ENCODE measurements around the gene INPP5E. TPM values are rescaled to one million over a fixed set of nuclear protein-coding genes. Genes with fewer than 3 reads are reported as not detected.

INPP5E gene
- total and polyA plus RNA-seq, 10 of the 15 experiments (the other 5 are each of a cell fraction or from before 2014, with no cell fraction given): 0.24 to 16.0 (median 5.3) TPM

DNA sequence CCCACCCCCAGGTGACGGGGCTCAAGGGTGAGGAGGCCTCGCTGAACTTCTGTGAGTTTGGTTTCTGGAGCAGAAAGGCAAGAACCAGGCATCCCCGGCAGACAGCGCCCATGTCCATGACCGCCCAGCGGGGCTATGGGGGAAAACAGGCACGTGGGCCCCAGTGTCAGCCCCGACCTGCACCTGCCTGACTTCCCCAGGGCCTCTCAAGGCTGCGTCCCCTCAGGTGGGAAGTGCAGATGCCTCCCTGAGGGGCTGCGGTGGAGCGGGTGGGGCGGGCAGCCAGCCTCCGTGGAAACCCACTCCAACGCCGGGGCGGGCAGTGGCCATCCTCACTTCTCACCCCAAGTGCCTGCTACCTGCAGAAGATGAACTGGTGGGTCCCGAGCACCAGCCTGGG, 59.3 kb downstream of the INPP5E start:
- Histone ChIP-seq H3K9me3 (replicated peaks; ENCODE audit: control insufficient read depth, insufficient read depth, low read length) (no peaks in the 10 kb centered on the region), H3K4me1 (ENCODE audit: control insufficient read depth, insufficient read depth, low read length) (no peaks in the 10 kb centered on the region), H2AFZ (ENCODE audit: control insufficient read depth, low read depth, low read length) (no peak overlapping the region), H3K9ac (ENCODE audit: control insufficient read depth, insufficient read depth, low read length) (no peak overlapping the region), H3K79me2 (ENCODE audit: control insufficient read depth, insufficient read depth, low read length) (no peaks in the 10 kb centered on the region), H3K4me3 (no peak overlapping the region), H4K20me1 (ENCODE audit: control insufficient read depth, insufficient read depth) (no peaks in the 10 kb centered on the region), H3K27ac (ENCODE audit: control insufficient read depth, insufficient read depth) (no peak overlapping the region), H3K4me2 (ENCODE audit: control insufficient read depth, insufficient read depth) (no peak overlapping the region), H3K36me3 (ENCODE audit: control insufficient read depth in 2 of 2, insufficient read depth in 2 of 2, low read length in 1 of 2) (peaks cover 3 to 34% of the 10 kb centered on the region in 2 experiments; a peak in 3 of 4 replicates), H3K27me3 (replicated peaks in 1 of 2; ENCODE audit: control insufficient read depth in 2 of 2, insufficient read depth in 2 of 2, low read length in 1 of 2) (no peaks in the 10 kb centered on the region)
- FAIRE-seq (no peak), ATAC-seq (no peak), DNase-seq (ENCODE audit: low read depth, low spot score) (no peak)
- RAD21 ChIA-PET (ENCODE audit: unreplicated experiment): no interaction called here
- WGBS (ENCODE audit: insufficient coverage, insufficient replicate concordance, low lambda C conversion rate, missing lambda C conversion rate): 95% methylated on average over 16 of the region's 17 CpGs
- BruUV-seq (replicated peaks): no TSS peak
- CTCF ChIA-PET: no interaction called here
- intact Hi-C loops (cut with micrococcal nuclease; ENCODE audit: unreplicated experiment) (no loop called here), in situ Hi-C loops (cut with MboI) (no loop called here)
- SMC1A ChIA-PET (ENCODE audit: uncharacterized antibody, unreplicated experiment): no interaction called here
- POLR2A ChIA-PET: no interaction called here
- TF ChIP-seq, protein P1, sequence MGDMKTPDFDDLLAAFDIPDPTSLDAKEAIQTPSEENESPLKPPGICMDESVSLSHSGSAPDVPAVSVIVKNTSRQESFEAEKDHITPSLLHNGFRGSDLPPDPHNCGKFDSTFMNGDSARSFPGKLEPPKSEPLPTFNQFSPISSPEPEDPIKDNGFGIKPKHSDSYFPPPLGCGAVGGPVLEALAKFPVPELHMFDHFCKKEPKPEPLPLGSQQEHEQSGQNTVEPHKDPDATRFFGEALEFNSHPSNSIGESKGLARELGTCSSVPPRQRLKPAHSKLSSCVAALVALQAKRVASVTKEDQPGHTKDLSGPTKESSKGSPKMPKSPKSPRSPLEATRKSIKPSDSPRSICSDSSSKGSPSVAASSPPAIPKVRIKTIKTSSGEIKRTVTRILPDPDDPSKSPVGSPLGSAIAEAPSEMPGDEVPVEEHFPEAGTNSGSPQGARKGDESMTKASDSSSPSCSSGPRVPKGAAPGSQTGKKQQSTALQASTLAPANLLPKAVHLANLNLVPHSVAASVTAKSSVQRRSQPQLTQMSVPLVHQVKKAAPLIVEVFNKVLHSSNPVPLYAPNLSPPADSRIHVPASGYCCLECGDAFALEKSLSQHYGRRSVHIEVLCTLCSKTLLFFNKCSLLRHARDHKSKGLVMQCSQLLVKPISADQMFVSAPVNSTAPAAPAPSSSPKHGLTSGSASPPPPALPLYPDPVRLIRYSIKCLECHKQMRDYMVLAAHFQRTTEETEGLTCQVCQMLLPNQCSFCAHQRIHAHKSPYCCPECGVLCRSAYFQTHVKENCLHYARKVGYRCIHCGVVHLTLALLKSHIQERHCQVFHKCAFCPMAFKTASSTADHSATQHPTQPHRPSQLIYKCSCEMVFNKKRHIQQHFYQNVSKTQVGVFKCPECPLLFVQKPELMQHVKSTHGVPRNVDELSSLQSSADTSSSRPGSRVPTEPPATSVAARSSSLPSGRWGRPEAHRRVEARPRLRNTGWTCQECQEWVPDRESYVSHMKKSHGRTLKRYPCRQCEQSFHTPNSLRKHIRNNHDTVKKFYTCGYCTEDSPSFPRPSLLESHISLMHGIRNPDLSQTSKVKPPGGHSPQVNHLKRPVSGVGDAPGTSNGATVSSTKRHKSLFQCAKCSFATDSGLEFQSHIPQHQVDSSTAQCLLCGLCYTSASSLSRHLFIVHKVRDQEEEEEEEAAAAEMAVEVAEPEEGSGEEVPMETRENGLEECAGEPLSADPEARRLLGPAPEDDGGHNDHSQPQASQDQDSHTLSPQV (IDR thresholded peaks at IDR 0.05): no peak
- no peak for TF ChIP-seq CBX5 (IDR thresholded peaks at IDR 0.05; ENCODE audit: low read depth)
- TF ChIP-seq, protein P2, sequence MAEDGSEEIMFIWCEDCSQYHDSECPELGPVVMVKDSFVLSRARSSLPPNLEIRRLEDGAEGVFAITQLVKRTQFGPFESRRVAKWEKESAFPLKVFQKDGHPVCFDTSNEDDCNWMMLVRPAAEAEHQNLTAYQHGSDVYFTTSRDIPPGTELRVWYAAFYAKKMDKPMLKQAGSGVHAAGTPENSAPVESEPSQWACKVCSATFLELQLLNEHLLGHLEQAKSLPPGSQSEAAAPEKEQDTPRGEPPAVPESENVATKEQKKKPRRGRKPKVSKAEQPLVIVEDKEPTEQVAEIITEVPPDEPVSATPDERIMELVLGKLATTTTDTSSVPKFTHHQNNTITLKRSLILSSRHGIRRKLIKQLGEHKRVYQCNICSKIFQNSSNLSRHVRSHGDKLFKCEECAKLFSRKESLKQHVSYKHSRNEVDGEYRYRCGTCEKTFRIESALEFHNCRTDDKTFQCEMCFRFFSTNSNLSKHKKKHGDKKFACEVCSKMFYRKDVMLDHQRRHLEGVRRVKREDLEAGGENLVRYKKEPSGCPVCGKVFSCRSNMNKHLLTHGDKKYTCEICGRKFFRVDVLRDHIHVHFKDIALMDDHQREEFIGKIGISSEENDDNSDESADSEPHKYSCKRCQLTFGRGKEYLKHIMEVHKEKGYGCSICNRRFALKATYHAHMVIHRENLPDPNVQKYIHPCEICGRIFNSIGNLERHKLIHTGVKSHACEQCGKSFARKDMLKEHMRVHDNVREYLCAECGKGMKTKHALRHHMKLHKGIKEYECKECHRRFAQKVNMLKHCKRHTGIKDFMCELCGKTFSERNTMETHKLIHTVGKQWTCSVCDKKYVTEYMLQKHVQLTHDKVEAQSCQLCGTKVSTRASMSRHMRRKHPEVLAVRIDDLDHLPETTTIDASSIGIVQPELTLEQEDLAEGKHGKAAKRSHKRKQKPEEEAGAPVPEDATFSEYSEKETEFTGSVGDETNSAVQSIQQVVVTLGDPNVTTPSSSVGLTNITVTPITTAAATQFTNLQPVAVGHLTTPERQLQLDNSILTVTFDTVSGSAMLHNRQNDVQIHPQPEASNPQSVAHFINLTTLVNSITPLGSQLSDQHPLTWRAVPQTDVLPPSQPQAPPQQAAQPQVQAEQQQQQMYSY (CRISPR knock-in tag; IDR thresholded peaks at IDR 0.05): no peak
- no peak for TF ChIP-seq SP1 (IDR thresholded peaks at IDR 0.05; ENCODE audit: low read depth, low read length)
- TF ChIP-seq IRF4 (IDR thresholded peaks at IDR 0.05; ENCODE audit: low read depth, low read length): no peak
- no peak for TF ChIP-seq POLR2A (IDR thresholded peaks at IDR 0.05; ENCODE audit: low read depth, low read length)
- no peak for TF ChIP-seq ZNF622 (IDR thresholded peaks at IDR 0.05)
- no peak for TF ChIP-seq E2F4 (IDR thresholded peaks at IDR 0.05; ENCODE audit: low read depth, low read length)
- TF ChIP-seq MAX (IDR thresholded peaks at IDR 0.05; ENCODE audit: low read depth, low read length): no peak
- no peak for TF ChIP-seq ESRRA (IDR thresholded peaks at IDR 0.05; ENCODE audit: low read length)
- TF ChIP-seq ZBTB33 (IDR thresholded peaks at IDR 0.05): no peak

Measured in GM12878 (cell line).